GM21515 (cell line): Measurements from ENCODE around the gene AGO3.
"Not testable (repeated sequence)": the region's sequence is repeated elsewhere in the genome, so short reads cannot be mapped to it uniquely, and the experiment has no call there.

Source experiments
- ATAC-seq: cut with Tn5 transposase; IDR thresholded peaks from one replicate; pipeline ENCODE4 v1.9.1; 2021; ENCODE audit not compliant: unreplicated experiment

The AGO3 gene

DNA sequence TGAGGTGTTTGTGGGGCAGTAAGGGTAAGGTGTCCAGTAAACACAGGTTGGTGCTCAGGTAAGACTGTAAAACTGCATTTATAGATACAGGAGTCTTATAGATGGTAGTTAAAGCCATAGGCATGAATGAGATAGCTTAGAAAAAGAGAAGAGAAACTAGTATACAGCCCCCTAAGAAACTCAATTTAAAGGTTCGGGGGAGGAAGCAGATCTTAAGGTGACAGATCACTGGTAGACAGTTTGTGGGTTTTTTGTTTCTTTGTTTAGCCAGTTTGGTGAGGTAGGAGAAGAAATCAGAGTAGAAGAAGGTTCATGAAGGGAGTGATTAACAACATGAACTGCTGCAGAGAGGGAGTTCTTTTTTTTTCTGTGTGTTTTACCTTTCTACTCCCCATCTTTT lies 6.1 kb upstream of the AGO3 start:
- no peak for ATAC-seq

DNA sequence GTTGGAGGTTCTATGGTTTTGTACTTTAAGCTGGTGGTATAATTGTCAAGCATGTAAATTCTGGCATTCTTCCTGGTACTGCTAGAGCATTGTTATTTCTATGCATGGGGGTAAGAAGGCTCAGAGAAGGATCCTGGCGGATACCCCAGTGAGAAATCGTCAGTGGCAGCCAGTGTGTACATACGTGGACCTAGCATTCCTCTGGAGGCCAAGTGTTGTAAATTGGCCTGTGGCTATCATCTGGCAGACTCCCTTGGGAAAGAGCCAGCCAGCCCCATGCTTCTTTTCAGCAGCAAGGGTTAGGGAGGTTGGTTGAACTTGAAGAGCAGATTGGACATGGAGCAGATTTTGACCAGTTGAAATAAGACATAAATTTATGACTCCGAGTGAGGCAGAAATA lies 5.2 kb upstream of the AGO3 start:
- no peak for ATAC-seq

DNA sequence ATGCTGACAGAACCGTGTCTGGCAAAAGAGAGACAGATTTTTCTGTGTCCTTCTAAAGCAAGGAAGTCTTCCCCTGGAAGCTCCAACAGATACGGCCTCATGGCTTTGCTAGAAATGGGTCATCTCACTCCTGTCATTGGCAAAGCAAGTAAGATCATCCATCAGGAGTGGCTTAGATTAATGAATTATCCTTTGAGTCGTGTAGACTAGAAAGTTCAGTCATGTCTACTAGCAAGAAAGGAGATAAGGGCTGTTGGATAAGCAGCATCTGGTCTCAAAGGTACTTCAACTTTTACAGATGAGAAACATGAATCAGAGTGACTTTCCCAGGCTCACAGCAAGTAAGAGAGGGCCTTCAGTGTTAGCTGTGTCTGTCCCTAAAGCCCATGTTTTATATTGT lies 3.4 kb upstream of the AGO3 start:
- no peak for ATAC-seq

DNA sequence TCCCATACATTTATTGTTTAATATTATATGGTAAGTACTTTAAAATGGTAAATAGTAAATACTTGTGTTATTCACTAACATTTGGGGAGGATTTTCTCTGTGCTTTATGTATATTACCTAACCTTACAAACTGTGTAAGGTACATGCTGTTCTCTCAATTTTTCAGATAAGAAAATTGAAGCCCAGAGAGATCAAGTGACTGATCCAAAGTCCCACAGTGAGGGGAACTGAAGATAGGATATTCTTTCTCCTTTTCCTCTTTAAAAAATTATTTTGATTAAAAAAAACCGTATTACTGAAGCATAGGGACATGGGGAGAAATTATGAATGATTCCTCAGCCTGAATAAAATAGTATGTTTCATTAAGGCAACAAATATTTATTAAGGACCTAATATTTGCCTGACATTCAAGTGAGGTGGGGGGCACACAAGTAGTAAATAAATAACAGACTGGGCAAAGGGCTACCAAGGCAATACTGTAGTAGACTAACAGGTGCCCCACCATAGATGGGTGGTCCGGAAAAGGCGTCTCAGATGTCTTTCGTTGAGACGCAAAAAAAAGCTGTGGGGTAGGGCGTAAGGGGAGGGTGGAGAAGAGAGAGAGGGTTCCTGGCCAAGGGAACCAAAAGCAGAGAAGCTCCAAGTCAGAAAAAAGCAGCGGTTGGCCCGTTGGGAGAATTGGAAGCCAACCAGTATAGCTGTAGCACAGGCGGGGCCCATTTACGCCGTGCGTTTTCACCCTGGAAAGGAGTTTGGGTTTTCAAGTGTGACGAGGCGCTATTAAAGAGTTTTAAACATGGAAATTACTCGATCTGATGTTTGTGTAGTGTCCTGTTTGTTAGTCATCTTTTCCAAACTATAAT lies 944 bp upstream of the AGO3 start:
- no peak for ATAC-seq

DNA sequence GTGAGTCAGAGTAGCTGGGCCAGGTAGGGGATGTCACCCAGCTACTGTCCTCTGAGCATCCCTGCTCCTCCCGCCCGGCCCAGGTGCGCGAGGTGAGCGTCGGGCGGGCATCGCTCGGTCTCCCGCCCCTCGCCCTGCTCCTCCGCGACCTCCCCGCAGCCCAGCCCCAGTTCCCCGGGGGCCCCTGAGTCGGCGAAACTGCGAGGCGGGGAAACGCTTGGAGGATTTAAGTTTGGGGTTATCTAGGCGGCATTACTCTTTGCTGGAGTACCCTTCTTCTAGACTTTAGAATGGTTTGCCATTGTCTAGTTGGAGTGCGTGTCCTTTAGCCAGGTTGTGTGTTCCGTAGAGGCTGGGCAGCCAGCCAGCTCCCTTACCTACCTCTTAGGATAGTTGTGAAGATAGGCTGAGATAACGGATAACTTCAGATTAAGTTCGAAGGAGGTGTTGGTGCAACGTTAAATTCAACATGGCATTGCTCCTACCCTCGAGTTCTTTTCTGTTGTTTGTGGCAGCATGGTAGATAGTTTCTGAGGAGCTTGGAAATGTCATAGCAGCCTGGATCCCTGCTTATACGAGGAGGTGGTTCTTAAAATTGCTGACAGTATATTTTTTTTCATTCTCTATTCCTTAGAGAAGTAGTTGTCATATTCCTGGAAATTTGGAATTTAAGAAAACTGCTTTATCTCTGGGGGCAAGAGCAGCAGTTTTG lies 697 bp downstream of the AGO3 start:
- no peak for ATAC-seq

DNA sequence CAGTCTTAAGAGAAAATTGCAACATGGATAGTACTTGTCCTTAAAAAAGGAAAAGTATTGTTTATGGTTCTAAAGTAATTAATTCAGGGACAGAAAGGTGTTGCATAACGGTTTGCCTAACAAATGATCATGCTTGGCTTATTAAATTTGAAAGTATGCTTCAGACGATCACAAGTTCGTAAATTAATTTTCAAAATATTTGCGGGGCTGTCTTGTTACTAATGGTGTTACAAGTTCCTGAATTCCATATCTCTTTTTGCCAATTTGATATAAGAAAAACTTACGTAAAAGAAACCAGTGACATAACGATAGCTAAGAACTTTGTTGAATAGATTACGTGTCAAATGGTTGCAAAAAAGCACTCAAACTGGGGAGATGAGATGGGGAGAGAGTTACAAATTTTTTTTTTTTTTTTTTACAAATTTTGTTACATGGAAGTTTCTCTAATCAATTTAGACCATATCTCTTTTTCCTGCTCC lies 1.3 kb downstream of the AGO3 start:
- ATAC-seq, result no peak

DNA sequence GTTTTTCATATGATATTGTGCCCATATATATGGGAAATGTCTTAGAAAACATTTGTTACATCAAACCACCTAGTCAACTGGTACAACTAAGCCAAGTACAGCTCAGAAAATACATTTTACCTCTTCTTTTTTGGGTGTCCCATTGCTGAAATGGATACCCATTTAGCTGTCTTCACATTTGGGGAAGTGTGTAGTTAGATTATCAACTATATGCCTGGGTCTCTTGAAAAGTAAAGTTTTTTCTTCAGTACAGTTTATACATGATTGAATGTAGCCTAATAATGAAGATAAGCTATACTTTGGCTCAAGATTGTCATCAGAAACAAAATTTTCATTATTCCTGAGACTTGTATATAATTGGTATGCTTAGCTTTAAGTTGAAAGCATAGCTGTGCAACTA lies 2.0 kb downstream of the AGO3 start:
- no peak for ATAC-seq

DNA sequence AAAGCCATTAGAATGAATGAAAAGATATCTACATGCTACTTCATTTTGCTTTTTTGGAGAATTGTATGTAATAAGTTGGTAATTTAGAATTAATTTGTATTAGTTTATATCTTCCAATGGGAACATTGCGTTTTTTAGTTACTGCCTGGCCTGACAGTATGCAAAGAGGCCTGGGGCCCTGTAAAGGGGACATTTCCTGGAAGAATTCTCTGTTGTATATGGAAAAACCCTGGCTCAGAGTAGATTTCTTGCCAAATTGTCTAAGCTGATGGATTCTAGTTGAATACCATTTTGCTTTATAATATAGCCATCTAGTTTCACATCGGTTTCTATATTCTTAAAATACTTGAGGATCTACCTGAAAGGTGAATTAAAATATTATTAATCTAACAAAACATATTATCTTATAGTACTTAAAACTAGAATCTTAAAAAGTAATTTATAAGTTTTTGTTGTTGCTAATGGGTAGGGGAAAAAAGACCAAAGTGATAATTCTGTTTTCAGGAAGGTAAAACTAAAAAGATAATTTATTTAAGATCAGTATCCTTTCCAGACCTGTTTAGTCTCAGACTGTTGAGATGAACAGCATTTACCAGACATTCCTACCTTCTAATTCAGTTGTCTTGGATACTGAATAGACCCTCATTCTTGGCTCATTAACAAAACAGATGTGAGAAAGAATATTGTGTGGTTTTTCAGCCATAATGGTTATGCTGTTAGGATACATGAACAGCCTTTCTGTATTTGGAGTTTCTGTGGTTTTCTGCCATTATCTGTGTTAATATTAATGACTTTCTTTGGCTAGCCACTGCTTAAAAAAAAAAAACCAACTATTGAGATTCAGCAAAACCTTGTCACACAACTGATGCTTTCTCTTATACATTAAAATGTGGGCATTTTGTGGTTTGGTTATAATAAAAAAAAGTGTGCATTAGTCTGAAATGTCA lies 4.8 kb downstream of the AGO3 start:
- no peak for ATAC-seq

DNA sequence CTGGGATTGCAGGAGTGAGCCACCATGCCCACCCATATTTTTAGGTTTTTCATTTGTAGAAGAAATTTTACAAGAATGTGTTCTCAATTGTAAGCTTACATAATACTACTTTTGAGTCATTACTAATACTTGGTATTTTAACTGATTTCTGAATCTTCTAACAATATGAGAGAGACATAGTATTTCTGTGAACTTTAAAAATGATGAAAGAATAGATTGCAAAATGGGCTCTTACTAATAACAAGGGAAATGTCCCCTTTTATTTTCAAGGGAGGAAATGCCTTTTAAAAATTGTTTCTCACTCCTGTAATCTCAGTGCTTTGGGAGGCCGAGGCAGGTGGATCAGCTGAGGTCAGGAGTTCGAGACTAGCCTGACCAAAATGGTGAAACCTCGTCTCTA lies 5.9 kb downstream of the AGO3 start:
- ATAC-seq, result no peak

DNA sequence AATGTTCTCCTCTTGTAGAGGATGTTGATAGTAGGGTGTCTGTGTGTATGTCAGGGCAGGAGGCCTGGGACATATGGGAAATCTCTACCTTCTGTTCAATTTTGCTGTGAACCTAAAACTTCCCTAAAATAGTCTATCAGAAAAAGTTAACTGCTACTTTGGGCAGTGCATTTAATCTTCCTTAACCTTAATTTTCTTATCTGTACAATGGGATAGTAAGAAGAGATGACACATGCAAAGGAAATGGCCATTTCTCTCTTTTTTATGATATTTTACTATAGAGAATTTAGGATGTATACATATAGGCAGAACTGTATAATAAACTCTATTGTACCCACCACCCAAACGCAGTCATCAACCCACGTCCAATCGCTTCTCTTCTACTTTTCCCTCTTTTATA lies 8.6 kb downstream of the AGO3 start:
- ATAC-seq, result no peak

DNA sequence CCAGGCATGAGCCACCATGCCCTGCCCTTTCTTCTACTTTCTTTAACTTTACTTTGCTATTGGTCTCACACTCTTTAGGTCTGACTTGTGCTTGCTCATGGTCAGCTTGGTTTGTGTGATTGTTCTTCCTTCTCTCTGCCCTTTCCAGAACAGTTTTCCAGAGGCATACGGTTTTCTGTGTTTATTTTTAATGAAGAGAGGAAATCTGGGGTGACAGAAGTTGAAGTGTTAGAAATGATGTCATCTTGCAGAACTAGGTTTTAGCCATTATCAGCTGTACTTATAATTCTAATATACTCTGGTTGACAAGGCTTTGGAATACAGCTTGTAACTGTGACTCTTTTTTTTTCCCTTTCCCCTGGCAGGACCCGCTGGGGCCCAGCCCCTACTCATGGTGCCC lies 14.4 kb downstream of the AGO3 start:
- ATAC-seq, result no peak

DNA sequence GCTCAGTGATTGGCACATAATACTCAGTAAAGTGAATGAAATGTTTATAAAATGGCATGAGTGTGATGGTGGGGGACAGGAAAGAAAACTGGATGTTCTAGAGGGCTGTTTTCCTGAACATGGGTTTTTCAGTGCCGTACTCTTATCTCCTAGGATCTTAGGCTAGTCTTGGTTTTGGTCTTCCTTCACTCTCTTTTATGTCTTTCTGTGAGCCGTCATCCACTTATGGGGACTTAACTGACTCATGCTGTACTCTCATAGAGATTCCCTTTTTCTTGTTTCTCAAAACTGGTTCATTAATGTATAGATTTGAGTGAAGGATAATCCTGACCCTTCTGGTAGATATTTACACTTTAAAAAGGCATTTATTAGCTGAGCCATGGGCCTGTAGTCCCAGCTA lies 16.6 kb downstream of the AGO3 start:
- ATAC-seq, result no peak

DNA sequence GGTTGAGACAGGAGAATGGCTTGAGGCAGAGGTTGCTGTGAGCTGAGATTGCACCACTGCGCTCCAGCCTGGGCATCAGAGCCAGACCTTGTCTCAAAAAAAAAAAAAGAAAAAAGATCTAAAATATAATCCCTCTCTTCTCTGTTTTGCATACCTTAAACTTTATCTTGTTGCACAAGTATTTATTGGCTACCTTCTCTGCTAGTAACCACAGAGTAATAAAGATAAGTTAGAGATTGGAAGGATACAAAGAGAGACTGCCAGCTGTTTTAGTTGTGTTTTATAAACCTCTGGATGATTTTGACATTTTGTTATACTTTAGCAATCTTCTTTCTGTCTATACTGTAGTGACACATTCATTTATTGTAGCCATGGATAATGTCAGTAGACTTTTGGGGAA lies 27.7 kb downstream of the AGO3 start:
- ATAC-seq, result no peak

DNA sequence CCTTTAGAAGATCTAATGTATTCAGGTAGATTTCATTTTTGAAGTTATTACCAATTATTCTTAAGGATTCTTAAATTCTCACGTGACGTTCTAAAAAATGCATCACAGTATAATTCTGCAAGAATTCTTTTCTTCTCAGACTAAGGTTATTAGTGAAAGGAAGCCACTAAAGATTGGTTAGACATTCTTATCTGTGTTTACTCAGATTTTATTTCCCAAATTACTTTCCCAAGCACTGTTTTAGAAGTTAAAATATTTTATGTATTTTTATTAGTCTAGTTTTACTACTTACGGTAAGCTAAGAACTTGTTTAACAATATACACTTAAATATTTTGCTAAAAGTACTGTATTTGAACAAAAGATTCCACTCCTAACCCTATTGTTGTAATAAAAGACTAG lies 28.4 kb downstream of the AGO3 start:
- ATAC-seq, result no peak

DNA sequence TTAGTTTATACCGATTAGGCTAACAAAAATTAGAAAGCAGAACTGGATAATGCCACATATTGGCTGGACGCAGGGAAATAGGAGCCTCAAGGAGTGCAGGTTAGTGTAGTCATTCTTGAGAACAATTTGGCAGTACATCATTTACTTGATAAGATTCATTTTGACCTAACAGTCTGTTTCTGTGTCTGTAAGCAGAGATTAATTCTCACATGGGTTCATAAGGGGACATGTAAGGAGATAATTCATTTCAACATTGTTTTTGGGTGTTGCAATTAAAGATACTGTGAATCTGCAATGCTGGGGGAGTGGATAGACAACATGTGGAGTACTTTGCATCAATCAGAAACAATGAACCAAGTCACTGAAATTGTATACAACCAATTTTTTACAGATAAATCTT lies 32.0 kb downstream of the AGO3 start:
- ATAC-seq, result no peak

DNA sequence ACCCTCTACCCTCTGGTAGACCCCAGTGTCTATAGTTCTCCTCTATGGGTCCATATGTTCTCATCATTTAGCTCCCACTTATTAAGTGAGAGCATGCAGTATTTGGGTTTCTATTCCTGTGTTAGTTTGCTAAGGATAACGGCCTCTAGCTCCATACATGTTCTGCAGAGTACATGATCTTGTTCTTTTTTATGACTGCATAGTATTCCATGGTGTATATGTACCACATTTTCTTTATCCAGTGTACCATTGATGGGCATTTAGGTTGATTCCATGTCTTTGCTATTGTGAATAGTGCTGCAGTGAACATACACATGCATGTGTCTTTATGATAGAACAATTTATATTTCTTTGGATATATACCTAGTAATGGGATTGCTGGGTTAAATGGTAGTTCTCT lies 33.4 kb downstream of the AGO3 start:
- not testable (repeated sequence) for ATAC-seq

DNA sequence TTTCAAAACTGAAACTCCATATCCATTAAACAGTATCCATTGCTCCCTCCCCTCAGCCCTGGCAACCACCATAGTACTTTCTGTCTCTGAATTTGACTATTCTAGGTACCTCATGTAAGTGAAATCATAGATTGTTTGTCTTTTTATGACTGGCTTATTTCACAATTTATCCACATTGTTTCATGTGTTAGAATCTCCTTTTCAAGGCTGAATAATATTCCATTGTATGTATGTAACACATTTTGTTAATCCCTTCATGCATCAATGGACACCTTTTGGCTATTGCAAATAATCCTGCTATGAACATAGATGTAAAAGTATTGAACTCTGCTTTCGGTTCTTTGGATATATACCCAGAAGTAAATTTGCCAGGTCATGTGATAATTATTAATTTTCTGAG lies 37.5 kb downstream of the AGO3 start:
- no peak for ATAC-seq

DNA sequence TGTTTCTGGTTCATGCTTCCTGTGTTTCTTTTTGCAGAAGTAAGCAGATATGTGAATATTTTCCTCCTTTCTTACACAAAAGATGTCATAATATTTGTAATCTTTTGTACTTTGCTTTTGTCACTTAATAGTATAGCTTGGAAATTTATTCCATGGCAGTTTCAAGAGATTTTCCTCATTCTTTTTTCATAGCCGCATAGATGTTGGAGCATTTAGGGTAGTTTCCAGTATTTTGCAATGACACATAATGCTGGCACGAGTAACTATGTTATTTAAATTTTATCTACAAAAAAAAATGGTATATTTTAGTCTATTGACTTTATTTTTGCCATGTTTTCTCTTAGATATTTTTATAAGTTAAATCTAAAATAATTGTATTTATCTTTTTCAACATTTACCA lies 40.7 kb downstream of the AGO3 start:
- ATAC-seq, result no peak

DNA sequence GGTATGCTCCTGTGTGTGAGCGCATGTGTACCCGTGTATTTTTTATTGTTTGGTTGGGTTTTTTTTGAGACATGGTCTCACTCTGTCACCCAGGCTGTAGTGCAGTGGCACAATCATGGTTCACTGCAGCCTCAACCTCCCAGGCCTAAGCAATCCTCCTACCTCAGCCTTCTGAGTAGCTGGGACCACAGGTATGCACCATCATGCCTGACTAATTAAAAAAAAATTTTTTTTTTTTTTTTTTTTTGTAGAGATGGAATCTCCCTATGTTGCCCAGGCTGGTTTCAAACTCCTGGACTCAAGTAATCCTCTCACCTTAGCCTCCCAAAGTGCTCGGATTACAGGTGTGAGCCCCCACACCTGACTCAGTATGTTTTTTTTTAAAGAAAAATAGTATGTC lies 41.7 kb downstream of the AGO3 start:
- not testable (repeated sequence) for ATAC-seq

DNA sequence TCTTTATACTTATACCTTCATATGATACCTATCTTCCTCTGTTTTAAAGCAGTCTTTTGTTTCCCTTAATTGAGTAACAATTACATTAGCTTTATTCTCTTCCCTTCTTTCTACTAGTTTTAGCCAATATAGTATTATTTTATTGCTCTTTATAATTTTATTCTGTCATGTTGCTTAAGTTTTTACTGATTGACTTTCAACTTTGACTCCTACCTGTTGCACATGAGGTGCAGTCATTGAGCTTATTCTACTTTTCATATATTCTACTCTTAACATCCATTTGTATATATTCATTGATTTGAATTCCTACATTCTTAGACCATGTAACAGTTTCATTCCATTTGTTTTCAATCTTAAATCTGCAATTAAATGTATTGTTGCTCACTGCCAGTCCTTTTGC lies 49.2 kb downstream of the AGO3 start:
- ATAC-seq, result no peak

DNA sequence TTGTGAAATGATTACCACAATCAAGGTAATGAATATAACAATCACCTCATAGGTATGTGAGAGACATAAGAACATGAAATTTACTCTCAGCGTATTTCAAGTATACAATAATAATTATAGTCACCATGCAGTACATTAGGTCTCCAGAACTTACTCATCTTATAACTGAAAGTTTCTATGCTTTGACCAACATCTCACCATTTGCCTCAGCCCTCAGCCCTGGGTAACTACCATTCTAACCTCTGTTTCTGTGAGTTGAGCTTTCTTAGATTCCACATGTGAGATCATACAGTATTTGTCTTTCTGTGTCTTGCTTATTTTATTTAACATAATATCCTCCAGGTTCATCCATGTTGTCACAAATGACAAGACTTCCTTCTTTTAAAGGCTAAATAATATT lies 57.3 kb downstream of the AGO3 start:
- ATAC-seq, result no peak
